Measurements from ENCODE around the gene ADAMTSL3.
"Not testable (repeated sequence)": the region's sequence is repeated elsewhere in the genome, so short reads cannot be mapped to it uniquely, and the experiment has no call there.

Gene ADAMTSL3

GRCh38 chr15:84037301-84037700 lies 383.4 kb downstream of the ADAMTSL3 start:
- DNase-seq (ENCODE audit: low read depth): no peak

DNA sequence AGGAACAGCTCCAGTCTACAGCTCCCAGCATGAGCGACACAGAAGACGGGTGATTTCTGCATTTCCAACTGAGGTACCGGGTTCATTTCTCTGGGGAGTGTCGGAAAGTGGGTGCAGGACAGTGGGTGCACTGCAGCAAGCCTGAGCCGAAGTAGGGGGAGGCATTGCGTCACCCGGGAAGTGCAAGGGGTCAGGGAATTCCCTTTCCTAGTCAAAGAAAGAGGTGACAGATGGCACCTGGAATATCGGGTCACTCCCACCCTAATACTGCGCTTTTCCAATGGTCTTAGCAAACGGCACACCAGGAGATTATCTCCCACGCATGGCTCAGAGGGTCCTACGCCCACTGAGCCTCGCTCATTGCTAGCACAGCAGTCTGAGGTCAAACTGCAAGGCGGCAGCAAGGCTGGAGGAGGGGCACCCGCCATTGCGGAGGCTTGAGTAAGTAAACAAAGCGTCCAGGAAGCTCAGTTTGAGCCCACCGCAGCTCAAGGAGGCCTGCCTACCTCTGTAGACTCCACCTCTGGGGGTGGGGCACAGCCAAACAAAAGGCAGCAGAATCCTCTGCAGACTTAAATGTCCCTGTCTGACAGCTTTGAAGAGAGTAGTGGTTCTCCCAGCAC lies 388.6 kb downstream of the ADAMTSL3 start:
- DNase-seq (ENCODE audit: low read depth): not testable (repeated sequence)

DNA sequence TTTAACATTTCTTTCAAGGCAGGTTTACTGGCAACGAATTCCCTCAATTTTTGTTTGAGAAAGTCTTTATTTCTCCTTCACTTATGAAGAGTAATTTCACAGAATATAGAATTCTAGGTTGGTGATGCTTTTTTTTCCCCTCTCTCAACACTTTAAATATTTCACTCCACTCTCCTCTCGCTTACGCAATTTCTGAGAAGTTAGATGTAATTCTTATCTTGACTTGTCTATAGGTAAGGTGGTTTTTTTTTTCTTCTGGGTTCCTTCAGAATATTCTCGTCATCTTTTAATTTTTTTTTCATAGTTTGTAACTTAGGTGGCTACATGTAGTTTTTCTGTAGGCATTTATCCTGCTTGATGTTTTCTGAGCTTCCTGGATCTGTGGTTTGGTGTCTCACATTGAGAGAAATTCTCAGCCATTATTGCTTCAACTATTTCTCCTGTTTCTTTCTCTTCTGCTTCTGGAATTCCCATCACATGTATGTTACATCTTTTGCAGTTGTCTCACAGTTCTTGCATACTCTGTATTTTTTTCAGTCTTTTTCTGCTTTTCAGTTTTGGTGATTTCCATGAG lies 392.2 kb downstream of the ADAMTSL3 start:
- DNase-seq (ENCODE audit: low read depth): no peak

DNA sequence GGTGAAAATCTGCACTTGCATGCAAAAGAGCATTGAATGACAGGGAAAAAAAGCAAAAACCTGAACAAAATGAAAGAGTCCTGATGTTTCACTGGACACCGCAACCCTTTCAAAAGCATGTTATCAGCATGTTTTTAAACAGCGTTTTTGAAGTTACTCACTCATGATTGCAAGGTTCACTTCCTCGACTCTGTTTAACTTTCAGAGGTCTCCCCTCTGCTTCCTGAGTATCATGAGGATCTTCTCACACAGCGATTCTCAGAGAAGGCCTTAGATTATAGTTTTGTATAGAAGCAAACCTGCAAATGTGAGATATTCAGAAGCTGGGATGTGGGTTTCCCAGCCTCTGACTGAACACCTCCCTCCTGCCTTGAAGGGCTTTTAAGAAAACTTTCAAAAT lies 395.6 kb downstream of the ADAMTSL3 start:
- DNase-seq (ENCODE audit: low read depth): not testable (repeated sequence)

DNA sequence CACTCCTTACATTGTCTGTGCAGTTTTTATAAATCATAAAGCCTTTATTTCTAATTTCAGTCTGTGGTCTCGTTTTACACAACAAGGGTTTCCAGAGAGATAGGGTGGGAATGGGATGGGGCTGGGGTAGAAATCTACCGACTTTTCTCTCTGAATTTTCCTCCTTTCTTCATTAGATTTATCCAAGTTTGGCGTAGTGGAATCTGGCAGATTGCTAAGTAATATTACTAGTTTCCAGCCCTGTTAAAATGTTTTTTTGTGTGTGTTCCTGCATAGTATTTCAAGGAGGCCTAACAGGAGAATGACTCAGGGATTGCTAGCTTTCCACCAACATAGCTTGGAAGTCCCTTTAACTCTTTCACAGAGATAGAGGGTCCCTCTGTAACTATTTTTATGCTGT lies 396.2 kb downstream of the ADAMTSL3 start:
- no peak for DNase-seq (ENCODE audit: low read depth)

GRCh38 chr15:84051146-84051545 lies 397.2 kb downstream of the ADAMTSL3 start:
- DNase-seq (ENCODE audit: low read depth): not testable (repeated sequence)

- not testable (repeated sequence) for DNase-seq (ENCODE audit: low read depth)
Observed at GRCh38 chr15:84054544-84054943, 400.6 kb downstream of the ADAMTSL3 start.

GRCh38 chr15:84057714-84058331 lies 403.9 kb downstream of the ADAMTSL3 start:
- no peak for DNase-seq (ENCODE audit: low read depth)

- not testable (repeated sequence) for DNase-seq (ENCODE audit: low read depth)
Observed at GRCh38 chr15:84063674-84064073, 409.8 kb downstream of the ADAMTSL3 start.

DNA sequence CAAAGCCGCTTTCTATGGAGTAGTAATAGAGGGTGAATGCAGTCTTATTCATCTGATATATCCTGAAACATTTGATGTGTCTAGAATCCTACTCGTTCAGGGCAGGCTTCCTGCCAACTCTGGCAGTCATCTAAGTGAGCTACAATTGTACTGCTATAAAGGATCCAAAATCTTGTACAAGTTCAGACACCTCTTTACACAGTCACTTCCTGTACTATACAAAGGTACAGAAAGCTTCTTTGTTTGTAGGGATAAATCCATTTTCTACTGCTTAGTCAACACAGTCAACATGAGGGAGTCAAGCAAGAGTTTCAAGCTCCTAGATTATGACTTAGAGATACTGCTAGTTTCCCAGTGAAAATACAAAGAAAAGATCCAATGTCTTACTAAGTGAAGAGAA lies 414.8 kb downstream of the ADAMTSL3 start:
- not testable (repeated sequence) for DNase-seq (ENCODE audit: low read depth)

- DNase-seq (ENCODE audit: low read depth): not testable (repeated sequence)
Observed at GRCh38 chr15:84078038-84078437, 424.1 kb downstream of the ADAMTSL3 start.

GRCh38 chr15:84079325-84079884 lies 425.5 kb downstream of the ADAMTSL3 start:
- DNase-seq (ENCODE audit: low read depth): not testable (repeated sequence)

GRCh38 chr15:84079885-84080777 lies 426.2 kb downstream of the ADAMTSL3 start:
- peak; percentile 9 for DNase-seq (ENCODE audit: low read depth)

GRCh38 chr15:84080778-84081084 lies 426.8 kb downstream of the ADAMTSL3 start:
- DNase-seq (ENCODE audit: low read depth): not testable (repeated sequence)

- DNase-seq (ENCODE audit: low read depth): no peak
Observed at GRCh38 chr15:84081391-84082168, 427.7 kb downstream of the ADAMTSL3 start.

DNA sequence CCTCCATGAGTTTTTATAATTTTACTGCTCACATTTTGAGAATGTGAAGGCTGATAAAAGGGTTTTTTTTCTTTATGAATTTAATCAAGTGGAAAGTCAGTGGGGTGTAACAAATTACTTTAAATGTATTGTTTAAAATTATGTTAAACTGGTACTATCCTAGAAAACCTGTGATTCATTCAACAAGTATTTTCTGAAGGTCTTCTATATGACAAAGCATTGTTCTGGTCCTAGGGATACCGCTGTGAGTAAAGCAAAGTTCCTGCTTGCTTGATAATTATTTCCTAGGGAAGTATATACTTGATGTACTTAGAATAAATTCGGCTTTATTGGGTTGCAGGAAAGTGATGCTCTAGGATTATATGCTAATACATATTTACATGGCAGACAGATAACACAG lies 428.8 kb downstream of the ADAMTSL3 start:
- DNase-seq (ENCODE audit: low read depth): no peak

DNA sequence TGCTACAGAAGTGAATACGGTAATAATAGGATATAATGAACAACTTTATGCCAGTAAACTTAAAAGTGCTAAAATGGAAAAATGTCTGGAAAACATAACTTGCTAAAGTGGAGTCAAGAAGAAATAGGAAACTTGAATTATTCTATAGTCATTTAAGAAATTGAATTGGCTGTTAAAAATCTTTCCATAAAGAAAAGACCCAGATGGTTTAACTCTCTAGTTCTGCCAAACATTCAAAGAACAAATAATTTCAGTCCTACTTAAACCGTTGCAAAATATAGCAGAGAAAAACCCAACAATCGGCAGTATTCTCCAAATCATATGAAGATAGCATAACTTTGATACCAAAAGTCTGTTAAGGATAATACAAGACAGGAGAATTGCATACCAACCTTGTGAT lies 432.1 kb downstream of the ADAMTSL3 start:
- not testable (repeated sequence) for DNase-seq (ENCODE audit: low read depth)

Data from stimulated activated CD8-positive, alpha-beta memory T cell treated with anti-CD3 and anti-CD28 coated beads, Interleukin-7, amount 100 ng/mL, for 24 hours (primary cell).